DMS53 (cell line): ENCODE results near the gene CABLES2.
A peak's percentile ranks its signal among the peaks of the same experiment; 100 is the strongest.
"Not testable (repeated sequence)": the region's sequence is repeated elsewhere in the genome, so short reads cannot be mapped to it uniquely, and the experiment has no call there.

ENCODE experiments used
- DNase-seq: peaks from one replicate; lab custom pipeline; 2025; lab: John Stamatoyannopoulos, UW

CABLES2 gene

GRCh38 chr20:62388839-62389600 lies 18.1 kb downstream of the CABLES2 start:
- peak; percentile 35 for DNase-seq

- DNase-seq, result no peak
Measured at GRCh38 chr20:62387933-62388635, 19.0 kb downstream of the CABLES2 start.

GRCh38 chr20:62387219-62387913 lies 19.7 kb downstream of the CABLES2 start:
- DNase-seq, result no peak

DNA sequence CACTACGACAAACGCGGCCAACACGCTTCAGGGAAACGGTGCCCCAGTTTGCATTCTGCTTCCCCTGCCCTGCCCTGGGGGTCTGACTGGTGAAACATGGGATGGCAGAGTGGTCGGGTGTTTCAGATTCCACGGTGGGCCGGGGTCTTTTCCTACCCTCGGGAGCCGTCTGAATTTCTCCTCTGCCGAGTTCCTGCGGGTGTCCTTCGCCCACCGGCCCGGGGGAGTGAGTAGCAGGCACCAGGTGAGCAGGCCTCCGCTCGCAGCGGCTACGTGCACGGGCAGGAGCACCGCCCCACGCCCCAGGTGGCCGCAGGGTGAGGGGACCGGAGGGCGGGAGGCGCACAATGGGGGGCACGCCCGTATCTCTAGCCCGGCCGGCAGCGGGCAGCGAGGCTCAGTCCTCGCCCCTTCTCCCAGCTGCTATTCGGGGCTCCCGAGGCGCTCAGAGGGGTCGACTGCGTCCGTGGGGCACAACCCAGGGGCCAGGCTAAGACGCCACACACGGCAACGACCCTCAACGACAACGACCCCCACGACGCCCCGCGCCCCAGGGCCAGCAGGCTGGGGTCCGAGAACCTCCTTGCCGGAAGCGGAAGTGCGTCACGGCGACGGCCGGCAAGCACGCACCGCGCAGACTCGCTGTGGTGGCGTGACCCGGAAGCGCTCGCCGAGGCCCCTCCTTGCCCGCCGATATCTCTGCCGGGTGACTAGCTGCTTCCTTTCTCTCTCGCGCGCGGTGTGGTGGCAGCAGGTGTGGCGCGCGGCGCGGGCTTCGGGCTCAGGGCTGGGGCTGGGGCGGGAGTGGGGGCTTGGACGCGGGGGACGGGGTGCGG lies 20.5 kb downstream of the CABLES2 start, which contains the start of gene RPS21:
TSS of gene RPS21 (plus strand) at position 721 of the 836 bp plus-strand sequence. CDS start 236 bp downstream, outside the sequence.
- peak; percentile 97 for DNase-seq

DNA sequence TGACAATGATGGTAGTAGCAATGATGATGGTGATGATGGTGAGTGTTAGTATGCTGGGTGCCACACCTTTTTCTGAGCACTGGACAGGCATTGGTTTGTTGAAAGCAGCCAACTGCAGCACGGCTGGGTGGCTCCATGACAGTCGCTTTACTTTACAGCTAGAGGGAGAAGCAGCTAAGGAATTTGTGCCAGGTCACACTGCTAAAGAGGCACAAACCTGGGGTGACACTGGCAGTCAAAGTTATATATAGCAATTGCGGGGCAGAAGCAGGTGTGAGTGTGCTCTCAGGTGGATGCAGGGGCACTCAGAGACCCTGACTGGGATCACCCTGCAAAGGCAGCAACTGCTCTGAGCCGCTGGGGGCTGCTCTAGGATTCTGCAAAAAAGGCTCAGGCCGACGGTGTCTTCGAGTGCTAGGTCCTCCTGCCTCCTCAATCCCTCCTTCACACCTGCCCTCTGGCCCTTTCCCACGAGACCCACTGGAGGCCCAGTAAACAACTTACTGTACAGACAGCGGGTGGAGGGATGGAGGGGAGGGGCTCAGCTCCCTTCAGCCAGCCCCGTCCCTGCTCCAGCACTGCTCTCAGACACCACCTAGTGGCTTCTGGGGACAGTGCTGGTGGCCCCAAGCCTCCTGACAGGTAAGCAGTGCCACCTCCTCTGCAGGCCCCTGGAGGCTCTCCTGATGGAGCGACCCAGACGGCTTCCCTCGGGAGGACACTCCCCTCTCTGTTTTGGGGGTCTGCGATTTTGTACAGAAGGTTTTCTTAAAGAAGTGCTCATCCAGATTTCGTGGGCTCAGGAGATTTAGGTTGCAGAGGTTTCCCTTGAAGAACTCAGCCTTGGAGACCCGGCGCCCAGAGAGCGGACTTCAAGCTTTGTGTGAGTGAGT lies 24.5 kb downstream of the CABLES2 start:
- peak; percentile 91 for DNase-seq

DNA sequence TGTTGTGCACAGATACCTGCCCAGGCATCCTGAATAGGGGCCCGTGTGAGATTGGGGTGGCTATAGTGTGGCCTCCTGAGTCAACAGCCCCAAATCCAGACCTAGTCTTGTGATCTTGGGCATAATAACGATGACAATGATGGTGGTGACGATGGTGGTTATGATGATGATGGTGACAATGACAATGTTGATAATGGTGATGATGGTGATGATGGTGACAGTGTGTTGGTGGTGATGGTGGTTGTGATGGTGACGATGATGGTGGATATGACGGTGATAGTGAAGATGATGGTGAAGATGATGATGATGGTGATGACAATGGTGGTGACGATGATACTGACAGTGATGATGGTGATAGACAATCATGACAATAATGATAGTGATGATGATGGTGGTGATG lies 25.2 kb downstream of the CABLES2 start:
- DNase-seq, result no peak

GRCh38 chr20:62381202-62381797 lies 25.8 kb downstream of the CABLES2 start:
- peak; percentile 89 for DNase-seq

GRCh38 chr20:62378215-62378614 lies 28.9 kb downstream of the CABLES2 start:
- DNase-seq, result no peak

DNA sequence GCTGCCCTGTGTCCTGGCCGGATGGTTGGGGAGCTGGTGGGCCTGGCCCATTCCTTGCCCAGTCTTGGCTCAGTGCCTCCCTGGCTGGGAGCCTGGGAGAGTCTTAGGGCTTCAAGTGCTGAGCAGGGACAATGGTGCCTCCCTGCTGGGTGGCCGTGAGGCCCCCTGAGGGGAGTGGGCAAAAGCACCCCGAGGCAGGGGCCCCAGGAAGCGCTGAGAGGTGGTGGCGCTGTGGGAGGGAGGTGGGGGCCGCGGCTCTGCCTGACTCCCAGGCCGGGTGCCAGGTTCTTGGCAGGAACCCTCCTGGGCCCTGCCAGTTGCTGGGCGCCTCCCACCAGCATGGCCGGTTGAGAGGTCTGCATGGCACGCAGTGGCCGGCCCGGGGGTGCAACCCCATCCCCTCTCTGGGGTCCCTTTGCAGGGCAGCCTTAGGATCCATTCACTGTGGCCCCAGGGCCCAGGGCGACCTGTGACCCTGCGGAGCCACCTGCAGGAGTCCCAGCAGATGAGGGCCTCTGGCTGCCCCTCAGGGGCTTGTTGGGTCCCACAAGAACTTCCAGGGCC lies 29.4 kb downstream of the CABLES2 start:
- DNase-seq, result no peak

- no peak for DNase-seq
Measured at GRCh38 chr20:62377064-62377461, 30.0 kb downstream of the CABLES2 start.

- peak; percentile 44 for DNase-seq
Measured at GRCh38 chr20:62376112-62377063, 30.7 kb downstream of the CABLES2 start.

GRCh38 chr20:62374331-62375152 lies 32.5 kb downstream of the CABLES2 start:
- DNase-seq, result peak; percentile 74

- not testable (repeated sequence) for DNase-seq
Measured at GRCh38 chr20:62373631-62374179, 33.4 kb downstream of the CABLES2 start.

GRCh38 chr20:62372042-62372993 lies 34.8 kb downstream of the CABLES2 start:
- no peak for DNase-seq

DNA sequence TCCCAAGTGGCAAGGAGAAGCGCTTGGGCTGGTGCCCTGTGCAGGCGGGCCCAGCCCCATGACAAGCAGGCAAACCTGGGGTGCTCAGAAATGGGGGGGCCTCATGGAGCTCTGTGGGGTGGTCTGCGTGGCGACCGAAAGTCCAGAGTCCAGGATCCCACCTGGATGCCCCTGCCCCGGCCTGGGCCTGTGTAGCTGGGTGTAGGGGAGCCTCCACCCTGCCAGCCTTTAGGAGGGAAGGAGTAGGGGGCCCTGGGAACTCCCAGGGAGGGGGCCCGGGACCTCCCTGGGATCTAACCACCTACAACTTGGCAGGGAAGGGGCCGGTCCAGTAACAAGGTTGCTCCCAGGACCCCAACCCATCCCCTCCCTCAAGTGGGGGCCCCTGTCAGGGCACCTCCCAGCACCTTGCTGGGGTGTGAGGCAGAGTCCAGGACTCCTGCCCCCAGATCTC lies 35.5 kb downstream of the CABLES2 start:
- no peak for DNase-seq
